ENCODE results near the gene HCFC1.

The HCFC1 gene

DNA sequence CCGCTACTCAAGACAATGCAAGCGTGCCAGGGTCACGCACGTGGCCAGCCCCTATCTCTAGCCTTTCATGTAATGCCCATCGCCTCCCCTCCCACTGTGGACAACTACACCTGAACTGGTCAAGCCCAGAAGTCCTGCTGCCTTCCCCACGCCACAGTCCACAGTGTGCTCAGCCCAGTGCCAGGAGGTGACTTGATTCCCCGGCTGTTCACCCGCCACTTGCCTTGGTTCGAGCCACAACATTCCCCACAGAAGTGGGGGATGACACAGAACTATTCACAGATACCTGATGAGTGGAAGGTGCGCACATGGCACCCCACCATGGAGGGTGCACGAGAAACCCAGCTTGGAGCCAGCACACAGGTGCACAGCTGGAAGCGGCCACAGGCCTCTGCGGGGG, 52.3 kb downstream of the HCFC1 start:
- intact Hi-C loops (cut with DNase I; ENCODE audit: low total_unique reads): no loop called here

DNA sequence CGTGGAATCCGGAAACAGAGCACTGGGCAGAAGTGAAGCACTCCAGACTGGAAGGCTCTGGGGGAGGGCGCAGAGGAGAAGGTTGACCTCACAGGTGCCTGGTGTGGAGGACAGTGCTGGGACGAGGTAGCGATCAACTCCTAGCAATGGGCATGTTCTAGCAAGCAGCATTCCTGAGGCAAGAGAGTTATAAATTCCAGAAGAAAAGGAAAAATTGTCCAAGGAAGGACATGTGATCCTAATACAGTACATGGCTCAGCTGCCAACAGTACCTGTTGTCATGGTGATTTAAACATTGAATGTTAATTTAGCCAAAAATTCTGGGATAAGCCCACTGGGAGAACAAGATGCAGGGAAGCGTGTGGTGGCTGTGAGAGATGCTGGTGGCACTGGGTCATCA, 53.7 kb downstream of the HCFC1 start:
- no peak for DNase-seq
- no peaks in the 10 kb centered on the region for H3K27me3 ChIP-seq
- TF ChIP-seq, protein P1, sequence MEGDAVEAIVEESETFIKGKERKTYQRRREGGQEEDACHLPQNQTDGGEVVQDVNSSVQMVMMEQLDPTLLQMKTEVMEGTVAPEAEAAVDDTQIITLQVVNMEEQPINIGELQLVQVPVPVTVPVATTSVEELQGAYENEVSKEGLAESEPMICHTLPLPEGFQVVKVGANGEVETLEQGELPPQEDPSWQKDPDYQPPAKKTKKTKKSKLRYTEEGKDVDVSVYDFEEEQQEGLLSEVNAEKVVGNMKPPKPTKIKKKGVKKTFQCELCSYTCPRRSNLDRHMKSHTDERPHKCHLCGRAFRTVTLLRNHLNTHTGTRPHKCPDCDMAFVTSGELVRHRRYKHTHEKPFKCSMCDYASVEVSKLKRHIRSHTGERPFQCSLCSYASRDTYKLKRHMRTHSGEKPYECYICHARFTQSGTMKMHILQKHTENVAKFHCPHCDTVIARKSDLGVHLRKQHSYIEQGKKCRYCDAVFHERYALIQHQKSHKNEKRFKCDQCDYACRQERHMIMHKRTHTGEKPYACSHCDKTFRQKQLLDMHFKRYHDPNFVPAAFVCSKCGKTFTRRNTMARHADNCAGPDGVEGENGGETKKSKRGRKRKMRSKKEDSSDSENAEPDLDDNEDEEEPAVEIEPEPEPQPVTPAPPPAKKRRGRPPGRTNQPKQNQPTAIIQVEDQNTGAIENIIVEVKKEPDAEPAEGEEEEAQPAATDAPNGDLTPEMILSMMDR (IDR thresholded peaks at IDR 0.05): no peak
- H3K9me3 ChIP-seq: no peaks in the 10 kb centered on the region
- H3K4me3 ChIP-seq: no peak overlapping the region
- H3K27ac ChIP-seq: no peak overlapping the region
- H3K4me1 ChIP-seq: peaks cover 0 to 16% (median 0%) of the 10 kb centered on the region in 4 donors
- H3K36me3 ChIP-seq: no peaks in the 10 kb centered on the region
- intact Hi-C loops (cut with DNase I; ENCODE audit: low total_unique reads): no loop called here

More for the DNA sequence above, 52.3 kb downstream of the HCFC1 start:
- H3K27ac ChIP-seq: no peak overlapping the region
- H3K36me3 ChIP-seq: no peaks in the 10 kb centered on the region
- no peak overlapping the region for H3K4me3 ChIP-seq
- no peaks in the 10 kb centered on the region for H3K27me3 ChIP-seq
- DNase-seq: no peak
- H3K9me3 ChIP-seq: no peaks in the 10 kb centered on the region
- TF ChIP-seq, protein P1 (IDR thresholded peaks at IDR 0.05): no peak
- peaks cover 0 to 21% (median 8%) of the 10 kb centered on the region in 4 donors for H3K4me1 ChIP-seq

DNA sequence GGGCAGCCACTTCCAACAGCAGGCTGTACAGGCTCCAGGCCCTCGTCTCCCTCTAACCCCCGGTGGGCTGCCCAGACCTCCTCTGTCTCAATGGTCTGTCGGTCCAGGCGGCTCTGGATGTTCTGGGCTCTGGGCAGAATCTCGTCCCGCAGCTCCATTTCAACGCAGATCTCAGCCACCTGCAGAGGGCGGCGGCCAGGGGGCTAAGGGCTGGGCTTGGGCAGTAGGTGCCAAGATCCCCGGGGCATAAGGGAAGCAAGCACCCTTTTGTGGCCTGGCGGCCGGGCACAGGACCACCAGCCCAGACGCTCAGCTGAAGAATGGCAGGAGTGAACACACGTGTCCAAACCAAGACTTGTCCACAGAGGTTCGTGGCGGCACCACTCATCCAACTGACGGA, 57.9 kb downstream of the HCFC1 start:
- TF ChIP-seq, protein P1 (IDR thresholded peaks at IDR 0.05): no peak
- Histone ChIP-seq H3K4me1 (no peaks in the 10 kb centered on the region), H3K36me3 (no peaks in the 10 kb centered on the region), H3K27ac (no peak overlapping the region), H3K27me3 (no peaks in the 10 kb centered on the region), H3K9me3 (no peaks in the 10 kb centered on the region), H3K4me3 (no peak overlapping the region)
- DNase-seq: no peak
- intact Hi-C loops (cut with DNase I; ENCODE audit: low total_unique reads): no loop called here

DNA sequence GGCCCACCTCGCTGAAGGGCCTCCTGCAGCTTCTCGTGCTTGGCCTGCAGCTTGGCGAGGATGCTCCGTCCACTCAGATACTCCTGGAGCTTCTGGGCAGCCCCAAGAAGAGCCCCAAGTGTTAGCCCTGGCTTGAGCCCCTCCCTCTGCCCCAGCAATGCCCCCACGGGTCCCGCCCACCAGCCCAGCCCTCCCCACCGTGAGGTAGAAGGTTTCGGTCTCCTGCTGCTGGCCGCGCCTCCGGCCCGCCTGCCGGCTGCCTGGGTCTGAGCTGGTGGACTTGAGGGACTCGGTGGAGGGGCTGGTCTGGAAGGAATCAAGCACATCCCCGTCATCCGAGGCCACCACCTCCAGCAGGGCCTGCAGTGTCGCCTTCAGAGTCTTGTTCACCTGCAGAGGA, 58.4 kb downstream of the HCFC1 start:
- intact Hi-C loops (cut with DNase I; ENCODE audit: low total_unique reads): no loop called here
- DNase-seq: no peak
- Histone ChIP-seq H3K27me3 (no peaks in the 10 kb centered on the region), H3K9me3 (no peaks in the 10 kb centered on the region), H3K36me3 (no peaks in the 10 kb centered on the region), H3K4me1 (no peaks in the 10 kb centered on the region), H3K27ac (no peak overlapping the region), H3K4me3 (no peak overlapping the region)
- TF ChIP-seq, protein P1 (IDR thresholded peaks at IDR 0.05): no peak

DNA sequence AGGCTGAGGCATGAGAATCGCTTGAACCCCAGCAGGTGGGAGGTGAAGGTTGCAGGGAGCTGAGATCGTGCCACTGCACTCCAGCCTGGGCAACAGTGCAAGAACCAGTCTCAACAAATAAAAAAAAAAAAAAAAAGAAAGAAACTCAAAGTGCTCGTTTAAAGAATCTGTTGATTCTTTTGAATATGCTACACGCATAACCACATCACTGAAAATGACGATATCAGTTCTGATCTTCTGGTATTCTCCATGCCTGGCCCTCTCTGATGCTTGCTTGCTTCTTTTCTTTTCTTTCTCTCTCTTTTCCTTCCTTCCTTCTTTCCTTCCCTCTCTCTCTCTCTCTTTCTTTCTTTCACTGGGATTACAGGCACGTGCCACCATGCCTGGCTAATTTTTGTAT, 59.8 kb downstream of the HCFC1 start:
- no peaks in the 10 kb centered on the region for H3K4me1 ChIP-seq
- no peak overlapping the region for H3K4me3 ChIP-seq
- no peaks in the 10 kb centered on the region for H3K27me3 ChIP-seq
- H3K27ac ChIP-seq: no peak overlapping the region
- TF ChIP-seq, protein P1 (IDR thresholded peaks at IDR 0.05): no peak
- intact Hi-C loops (cut with DNase I; ENCODE audit: low total_unique reads): no loop called here
- H3K36me3 ChIP-seq: no peaks in the 10 kb centered on the region
- no peaks in the 10 kb centered on the region for H3K9me3 ChIP-seq
- DNase-seq: no peak

DNA sequence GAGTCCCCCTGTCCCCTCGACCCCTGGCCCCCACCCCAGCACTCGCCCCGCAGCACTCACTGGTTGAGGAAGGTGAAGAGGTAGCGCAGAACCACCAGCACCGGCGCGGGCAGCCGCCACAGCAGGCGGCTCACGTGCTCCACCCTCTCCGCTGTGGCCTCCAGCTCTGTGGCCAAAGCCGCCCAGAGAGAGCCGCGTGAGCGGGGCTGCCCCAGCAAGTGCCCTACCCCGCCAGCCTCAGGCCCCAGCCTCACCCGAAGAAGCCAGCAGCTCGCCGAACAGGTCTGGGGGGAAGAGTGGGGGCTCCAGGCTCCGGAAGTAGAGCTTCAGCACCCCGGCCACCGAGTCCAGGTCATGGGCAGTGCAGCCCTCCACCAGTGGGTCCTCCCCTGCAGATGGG, 61.2 kb downstream of the HCFC1 start:
- TF ChIP-seq, protein P1 (IDR thresholded peaks at IDR 0.05): no peak
- Histone ChIP-seq H3K9me3 (no peaks in the 10 kb centered on the region), H3K27ac (no peak overlapping the region), H3K4me3 (no peak overlapping the region), H3K4me1 (no peaks in the 10 kb centered on the region), H3K36me3 (no peaks in the 10 kb centered on the region), H3K27me3 (no peaks in the 10 kb centered on the region)
- intact Hi-C loops (cut with DNase I; ENCODE audit: low total_unique reads): no loop called here
- no peak for DNase-seq

Measured in tibial artery (tissue), 4 donors.